Fibroblast of mammary gland (primary cell): Measurements from ENCODE around the gene STIM1.

ENCODE experiments used
- DNase-seq: peaks from one replicate; pipeline ENCODE4 v3.0.0-alpha.2; 2010; ENCODE audit warnings: low read depth
- H3K4me3 ChIP-seq: 2 replicates; pipeline ENCODE4 v1.5.1; 2011; ENCODE audit warnings: low read depth, mild to moderate bottlenecking, low read length, moderate library complexity; ENCODE audit not compliant: control insufficient read depth
- TF ChIP-seq, protein P1 (sequence below): conservative IDR thresholded peaks from 2 replicates; pipeline ENCODE4 v1.5.1; 2011; ENCODE audit warnings: low read depth, low read length, inconsistent platforms; ENCODE audit not compliant: control insufficient read depth, insufficient read depth

The STIM1 gene

DNA sequence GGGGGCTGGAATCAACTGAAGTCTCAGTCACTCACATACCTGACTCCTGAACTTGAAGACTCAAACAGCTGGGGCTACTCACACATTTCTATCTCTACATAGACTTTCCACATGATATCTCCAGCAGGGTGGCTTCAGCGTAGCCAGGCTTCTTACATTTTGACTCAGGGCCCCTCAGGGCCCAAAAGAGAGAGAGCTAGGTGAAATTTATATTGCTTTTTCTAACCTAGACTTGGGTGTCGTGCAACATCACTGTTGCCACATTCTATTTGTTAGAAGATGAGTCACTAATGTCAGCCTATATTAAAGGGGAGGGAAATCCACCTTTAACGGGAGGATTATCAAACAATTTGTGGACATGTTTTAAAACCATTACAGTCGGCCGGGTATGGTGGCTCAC, 167.2 kb downstream of the STIM1 start:
- DNase-seq = no peak
- TF ChIP-seq, protein P1, sequence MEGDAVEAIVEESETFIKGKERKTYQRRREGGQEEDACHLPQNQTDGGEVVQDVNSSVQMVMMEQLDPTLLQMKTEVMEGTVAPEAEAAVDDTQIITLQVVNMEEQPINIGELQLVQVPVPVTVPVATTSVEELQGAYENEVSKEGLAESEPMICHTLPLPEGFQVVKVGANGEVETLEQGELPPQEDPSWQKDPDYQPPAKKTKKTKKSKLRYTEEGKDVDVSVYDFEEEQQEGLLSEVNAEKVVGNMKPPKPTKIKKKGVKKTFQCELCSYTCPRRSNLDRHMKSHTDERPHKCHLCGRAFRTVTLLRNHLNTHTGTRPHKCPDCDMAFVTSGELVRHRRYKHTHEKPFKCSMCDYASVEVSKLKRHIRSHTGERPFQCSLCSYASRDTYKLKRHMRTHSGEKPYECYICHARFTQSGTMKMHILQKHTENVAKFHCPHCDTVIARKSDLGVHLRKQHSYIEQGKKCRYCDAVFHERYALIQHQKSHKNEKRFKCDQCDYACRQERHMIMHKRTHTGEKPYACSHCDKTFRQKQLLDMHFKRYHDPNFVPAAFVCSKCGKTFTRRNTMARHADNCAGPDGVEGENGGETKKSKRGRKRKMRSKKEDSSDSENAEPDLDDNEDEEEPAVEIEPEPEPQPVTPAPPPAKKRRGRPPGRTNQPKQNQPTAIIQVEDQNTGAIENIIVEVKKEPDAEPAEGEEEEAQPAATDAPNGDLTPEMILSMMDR = no peak

DNA sequence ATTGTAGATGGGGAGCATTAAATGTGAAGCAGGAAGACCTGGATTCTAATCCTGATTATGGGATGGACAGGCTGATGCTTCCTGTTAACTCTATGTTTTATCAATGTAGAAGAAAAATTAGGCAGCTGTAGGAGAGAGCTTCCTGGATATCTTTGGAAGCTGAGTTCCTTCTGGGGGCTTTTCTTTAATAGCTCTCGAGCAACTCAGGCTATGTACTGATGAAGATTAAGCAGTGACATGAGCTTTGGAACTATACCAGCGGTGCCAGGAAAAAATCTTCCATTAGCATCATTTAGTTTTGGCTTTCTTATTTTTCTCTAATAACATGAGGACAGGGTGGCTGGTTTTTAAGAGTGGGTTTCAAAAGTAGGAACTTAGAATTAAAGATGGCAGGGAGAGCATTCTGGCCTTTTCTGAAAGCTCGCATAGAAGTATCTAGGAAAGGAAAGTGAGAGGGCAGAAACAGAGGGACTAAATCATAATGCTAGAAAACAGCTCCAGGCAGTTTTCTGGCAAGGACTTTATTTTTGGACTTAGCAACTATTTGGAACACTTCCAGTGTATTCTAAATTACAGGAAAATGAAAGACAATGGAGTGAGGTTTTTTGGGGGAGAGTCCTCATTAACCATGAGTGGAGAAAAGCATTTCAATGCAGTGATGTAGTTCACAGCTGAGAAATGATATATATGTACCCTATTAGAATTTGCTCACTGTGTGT, 169.9 kb downstream of the STIM1 start:
- TF ChIP-seq, protein P1 = no peak
- no peak overlapping the region for H3K4me3 ChIP-seq
- peak; percentile 59 for DNase-seq

More for the DNA sequence above, 167.2 kb downstream of the STIM1 start:
- H3K4me3 ChIP-seq = no peak overlapping the region

DNA sequence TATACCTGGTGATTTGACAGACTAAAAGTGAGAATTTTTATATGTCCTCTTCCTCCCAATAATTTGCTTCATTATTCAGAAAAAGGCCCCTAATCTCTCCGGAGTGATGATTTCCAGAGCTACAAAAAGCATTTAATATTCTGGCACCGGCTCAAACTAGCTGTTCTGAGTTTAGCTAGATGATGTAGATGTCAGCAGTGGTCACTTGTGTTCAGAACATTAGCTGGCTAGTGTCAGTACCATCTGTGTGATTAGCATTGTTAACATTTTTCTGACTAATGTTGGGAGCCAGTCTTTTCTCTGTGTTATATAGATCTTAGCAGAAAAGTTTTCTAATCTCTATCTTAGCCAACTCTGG, 170.5 kb downstream of the STIM1 start:
- no peak overlapping the region for H3K4me3 ChIP-seq
- TF ChIP-seq, protein P1 = no peak
- DNase-seq = peak; percentile 33

DNA sequence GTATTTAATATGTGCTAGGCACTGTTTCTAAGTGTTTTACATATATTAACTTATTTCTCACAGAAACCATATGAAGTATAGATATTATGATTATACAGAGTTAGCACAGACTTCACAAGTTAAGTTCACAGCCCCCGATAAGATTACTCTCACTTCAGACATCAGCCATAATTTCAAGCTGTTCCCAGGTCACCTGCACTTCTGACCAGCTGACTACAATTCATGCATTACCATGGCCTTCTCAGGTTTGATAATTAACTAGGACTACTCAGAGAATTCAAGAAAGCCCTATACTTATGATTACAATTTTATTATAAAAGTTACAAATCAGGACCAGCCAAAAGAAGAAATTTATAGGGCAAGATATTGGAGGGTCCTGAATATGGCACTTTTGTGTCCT, 170.9 kb downstream of the STIM1 start:
- no peak overlapping the region for H3K4me3 ChIP-seq
- DNase-seq = no peak
- TF ChIP-seq, protein P1 = no peak

DNA sequence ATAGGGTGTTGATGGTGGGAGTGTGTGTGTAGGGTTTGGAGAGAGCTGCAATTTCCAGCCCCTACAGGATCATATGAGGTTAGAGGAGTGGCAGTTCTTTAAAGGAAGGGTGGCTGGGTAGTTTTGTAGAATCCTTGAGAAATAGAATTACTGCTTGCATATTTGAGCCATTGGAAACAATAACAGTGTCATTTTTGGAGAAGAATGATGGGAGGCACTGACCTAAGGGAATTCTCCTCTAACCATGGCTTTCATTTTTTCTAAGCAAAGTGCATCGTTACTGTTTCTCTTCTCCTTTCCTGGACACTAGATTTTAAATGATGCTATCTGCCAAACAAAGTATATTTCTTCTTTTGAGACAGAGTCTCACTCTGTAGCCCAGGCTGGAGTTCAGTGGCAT, 172.3 kb downstream of the STIM1 start:
- H3K4me3 ChIP-seq = no peak overlapping the region
- DNase-seq = no peak
- TF ChIP-seq, protein P1 = no peak

DNA sequence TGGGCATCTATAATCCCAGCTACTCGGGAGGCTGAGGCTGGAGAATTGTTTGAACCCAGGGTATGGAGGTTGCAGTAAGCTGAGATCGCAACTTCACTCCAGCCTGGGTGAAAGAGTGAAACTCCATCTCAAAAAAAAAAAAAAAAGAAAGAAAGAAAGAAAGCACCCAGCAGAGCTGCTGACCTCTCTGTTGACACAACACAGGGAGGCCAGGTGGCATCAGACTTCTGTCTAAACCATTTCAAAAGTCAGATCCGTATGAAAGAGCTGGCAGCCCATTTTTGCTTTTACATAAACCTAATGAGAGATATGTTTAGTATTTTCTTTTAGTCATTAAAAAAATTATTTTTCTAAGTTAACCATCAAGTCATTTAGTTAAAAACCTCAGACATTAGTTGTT, 174.7 kb downstream of the STIM1 start:
- TF ChIP-seq, protein P1 = no peak
- DNase-seq = no peak
- H3K4me3 ChIP-seq = no peak overlapping the region

DNA sequence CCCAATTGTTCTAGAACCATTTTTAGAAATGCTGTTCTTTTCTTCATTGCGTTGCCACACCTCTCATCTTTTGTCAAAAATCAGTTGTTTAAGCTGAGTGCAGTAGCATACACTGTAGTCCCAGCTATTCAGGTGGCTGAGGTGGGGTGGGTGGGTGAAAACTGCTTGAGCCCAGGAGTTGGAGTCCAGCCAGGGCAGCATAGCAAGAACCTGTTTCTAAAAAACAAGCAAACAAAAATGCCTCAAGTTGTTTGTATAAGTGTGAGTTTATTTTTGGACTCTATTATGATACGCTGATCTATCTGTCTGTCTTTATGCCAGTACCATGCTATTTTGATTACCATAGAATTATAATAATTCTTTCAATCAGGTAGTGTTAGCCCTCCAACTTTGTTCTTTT, 176.6 kb downstream of the STIM1 start:
- no peak for DNase-seq
- no peak overlapping the region for H3K4me3 ChIP-seq
- TF ChIP-seq, protein P1 = no peak
